CMK (cell line): Measurements from ENCODE around the gene AGBL1.

Experiments
- DNase-seq: peaks from one replicate; pipeline ENCODE4 v3.0.0-alpha.2; 2010; ENCODE audit warnings: low read depth

Gene AGBL1

DNA sequence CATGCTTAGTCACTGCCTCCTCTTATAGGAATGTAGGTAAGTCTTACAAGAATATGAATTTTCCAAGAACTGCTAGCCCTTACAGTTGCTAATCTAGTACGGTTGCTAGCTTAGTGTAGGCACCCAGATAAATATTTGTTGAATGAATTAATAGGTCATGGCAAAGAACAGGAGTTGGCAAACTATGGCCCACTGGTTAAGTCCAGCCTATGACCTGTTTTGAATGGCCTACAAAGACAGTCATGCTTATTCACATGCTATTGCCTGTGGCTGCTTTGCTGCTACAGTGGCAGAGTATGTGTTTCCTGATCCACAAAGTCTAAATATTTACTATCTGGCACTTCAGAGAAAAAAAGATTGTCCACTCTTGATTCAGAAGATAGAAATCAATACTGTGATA, 631.8 kb downstream of the AGBL1 start:
- no peak for DNase-seq

DNA sequence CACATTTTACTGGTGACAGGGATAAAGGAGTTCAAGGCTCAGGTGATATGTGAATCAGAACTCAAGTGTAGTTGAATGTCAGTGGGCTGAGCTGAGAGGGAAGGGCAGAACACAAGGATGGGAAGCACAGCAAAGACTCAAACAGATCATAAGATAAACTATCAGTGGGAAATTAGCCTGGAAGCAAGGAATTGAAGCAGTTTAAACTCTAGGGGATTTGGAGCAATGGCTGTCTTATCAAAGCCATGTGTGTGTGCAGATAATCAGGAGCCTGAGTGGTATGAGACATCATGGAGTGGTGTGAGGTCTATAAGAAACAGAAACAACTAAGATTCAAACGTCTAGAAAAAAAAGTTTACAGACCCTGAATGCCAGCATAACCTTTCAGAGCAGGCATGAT, 634.6 kb downstream of the AGBL1 start:
- DNase-seq: no peak

DNA sequence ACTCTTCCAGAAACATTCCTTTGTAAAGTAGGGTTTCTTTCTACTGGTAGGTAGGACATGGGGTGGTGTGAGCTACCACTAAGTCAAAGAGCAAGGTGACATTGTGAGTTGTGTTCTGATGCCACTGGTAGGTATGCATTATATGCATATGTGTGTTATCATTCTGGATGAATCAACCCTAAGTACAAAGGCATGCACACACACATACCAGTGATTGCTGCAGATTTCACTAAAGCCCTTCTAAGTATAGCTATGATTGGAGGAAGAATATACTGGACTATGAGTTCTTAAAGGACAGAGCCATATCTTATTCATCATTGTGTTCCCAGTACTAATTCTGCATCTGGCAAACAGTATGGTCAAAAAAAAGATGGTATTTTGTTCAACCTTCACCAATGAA, 646.0 kb downstream of the AGBL1 start:
- no peak for DNase-seq

DNA sequence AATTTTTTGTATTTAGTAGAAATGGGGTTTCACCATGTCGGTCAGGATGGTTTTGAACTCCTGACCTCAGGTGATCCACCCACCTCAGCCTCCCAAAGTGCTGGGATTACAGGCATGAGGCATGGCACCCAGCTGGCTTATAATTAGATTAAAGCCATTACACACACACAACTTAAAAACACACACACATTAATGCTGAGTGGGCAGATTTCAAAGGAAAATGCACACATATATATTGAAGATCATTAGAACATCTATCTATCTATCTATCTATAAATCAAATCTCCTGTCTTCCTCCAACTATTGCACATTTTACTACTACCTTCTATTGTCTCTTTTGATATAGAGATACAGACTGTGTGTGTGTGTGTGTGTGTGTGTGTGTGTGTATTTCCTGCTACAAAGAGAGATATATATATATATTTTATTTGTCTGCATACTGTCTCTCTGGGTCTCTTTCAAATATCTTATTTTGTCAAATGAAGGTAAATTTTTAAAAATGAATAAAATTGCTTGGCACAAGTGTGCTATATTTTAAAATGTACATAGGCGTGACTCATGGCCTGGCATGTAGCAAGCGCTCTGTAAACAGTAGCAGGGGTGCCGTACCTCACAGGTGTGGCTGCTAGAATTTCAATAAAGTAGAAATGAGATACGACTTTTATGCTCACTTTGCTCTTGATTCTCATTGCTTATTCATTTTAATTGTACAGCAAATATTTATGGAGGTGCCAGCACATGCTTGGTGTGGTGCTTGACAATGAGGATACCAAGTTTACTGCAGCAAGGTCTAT, 655.8 kb downstream of the AGBL1 start:
- no peak for DNase-seq

DNA sequence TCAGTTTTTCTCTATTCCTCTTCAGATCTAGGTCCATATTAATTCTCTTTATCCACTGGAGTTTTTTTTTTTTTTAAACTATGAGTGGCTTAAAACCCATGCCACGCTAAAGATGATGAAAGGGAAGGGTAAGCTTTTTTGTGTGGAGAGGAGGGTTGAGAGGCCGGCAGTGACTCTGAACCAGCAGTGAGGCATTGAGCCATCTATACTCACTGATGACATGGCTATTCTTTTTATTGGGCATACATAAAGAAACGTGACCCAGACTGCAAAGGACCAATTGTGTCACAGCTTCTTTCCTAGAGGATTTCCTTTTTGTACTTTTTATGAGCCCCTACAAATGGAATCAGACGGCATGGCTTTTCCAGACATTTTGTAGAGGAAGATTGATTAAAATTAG, 662.2 kb downstream of the AGBL1 start:
- no peak for DNase-seq

DNA sequence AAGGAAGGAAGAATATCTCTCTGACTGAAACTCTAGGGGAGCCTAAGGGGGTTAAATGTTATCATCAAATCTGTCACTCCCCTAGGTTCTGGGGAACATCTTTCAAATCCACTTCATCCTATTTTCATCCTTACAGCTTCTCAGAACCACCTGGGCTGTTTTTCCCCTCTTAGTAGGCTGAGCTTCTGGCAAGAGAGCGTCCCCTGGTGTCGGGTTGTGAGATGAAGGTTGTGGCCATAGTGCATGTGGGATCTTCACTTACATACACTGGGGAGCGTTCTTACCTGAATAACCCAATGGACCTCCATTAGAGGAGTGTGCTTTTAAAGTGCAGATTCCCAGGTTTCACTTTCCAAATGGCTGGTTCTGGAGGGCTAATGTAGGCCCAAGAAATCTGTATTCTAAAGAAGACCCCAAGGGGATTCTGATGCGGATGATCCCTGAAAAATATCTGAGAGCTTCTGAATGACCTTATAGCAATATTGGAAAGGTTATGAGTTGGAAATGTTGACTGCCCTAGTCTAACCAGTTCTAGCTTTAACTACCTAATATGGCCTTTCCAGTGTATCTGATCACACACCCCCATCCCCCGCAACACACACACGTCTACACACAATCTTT, 663.7 kb downstream of the AGBL1 start:
- no peak for DNase-seq

DNA sequence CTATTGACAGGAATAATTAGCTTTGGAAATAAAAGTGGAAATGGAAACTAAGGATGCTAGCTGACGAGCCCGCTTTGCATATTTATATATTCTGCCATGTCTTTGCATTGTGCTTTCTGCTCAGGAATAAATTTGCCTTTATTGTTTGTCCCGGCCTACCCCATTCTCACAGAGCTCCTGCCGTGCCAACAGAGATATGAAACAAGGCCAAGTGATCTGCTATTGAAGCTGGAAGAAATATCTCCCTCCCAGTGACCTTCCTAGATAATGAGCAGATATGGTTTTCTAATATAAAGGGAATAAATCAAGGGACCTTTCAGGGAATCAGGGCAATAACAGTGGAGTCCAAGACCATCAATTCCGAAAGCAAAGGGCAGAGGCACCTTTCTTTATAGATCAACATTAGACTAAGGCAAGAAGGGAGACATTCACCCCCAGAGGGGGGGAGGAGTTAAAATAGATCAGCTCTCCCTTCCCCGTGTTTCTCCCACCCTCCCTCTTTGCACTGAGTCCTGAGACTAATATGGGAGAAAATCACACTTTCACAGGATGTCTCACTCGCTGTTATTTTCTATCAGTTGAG, 664.6 kb downstream of the AGBL1 start:
- no peak for DNase-seq

DNA sequence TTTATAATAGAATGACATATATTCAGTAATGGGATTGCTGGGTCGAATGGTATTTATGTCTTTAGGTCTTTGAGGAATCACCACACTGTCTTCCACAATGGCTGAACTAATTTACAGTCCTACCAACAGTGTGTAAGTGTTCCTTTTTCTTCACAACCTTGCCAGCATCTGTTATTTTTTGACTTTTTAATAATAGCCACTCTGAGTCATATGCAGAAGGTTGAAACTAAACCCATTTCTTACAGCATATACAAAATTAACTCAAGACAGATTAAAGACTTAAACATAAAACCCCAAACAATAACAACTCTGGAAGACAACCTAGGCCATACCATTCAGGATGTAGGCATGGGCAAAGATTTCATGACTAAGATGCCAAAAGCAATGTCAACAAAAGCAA, 671.4 kb downstream of the AGBL1 start:
- no peak for DNase-seq

DNA sequence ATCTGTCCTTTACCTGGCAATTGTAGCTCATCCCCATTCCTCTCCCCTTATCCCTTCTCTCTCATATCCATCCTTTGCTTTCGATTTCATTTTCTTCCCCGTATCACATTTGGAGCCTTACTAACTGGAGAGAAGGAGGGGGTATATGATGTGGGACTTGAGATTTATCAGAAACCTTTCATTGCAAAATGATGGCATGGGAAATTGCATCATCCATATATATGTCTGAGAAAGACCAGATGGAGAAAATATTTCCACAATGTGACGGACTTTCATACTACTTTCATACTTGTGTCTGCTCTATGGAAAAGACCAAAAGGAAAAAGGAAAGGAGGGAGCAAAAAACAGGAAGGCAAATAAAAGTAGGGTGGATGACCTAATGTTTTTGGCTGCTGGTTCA, 675.2 kb downstream of the AGBL1 start:
- no peak for DNase-seq

DNA sequence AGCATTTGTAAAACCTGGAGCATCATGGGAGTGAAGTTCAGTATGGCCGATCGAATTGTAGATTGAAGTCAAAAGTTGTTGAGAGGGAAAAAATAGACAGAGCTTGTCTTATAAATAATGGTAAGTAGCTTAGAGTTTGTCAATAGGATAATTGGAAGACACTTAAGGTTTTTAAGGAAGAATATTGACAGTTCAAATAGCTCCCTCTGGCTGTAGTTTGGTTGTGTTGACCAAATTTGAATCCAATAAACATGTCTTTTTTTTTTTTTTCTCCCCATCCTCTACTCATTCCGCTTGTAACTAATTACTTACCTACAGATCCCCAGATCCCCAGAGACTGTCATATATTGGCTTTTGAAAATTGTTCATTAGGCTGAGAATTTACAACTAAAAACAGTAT, 677.0 kb downstream of the AGBL1 start:
- DNase-seq: no peak

DNA sequence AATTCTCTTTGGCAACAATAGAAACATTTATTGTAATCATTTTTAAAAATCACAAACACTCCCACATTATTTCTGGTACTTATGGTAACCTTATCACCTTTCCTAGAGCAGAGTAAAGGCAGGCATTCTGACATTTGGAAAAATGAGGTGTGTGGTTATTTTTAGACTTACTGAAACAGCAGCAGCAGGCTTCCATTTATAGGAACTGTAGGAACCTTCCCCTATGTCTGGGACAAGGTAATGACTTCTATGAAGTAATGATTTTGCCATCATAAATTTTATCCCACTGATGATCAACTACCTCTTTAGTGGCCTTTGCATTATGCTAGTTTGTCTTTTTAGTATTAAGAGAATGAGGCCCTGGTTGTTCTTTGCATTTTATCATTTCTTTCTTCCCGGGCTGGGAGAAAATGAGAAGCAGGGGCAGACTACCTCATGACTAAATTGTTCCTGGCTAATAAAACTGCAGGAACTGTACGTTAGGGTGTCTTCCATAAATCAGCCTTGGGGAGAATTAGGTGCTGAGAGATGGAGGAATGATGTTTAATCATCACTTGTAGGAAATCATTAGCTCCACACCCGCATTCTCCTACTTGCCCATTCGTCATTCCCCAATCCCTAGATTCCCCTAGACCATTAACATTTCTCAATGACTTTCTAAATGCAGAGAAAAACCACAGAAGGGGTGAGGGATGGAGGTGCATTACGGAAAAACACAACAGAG, 680.3 kb downstream of the AGBL1 start:
- no peak for DNase-seq

DNA sequence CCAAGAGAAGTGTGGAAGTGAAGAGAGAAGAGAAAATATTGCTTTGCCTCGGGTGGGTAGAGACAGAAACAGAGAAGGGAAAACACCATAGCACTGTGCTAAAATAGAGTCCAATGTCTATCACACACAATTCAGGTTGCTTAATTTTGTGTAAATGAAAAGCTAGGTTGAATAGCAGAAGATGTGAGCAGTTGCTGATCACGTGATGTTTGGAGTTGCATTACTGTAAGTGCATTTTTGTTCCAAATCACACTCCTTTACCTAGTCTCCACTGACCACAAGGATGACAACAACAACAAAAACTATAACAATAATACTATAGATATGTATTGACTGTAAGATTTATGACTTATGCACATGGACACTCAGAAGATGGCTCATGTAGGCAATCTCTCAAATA, 683.2 kb downstream of the AGBL1 start:
- no peak for DNase-seq

DNA sequence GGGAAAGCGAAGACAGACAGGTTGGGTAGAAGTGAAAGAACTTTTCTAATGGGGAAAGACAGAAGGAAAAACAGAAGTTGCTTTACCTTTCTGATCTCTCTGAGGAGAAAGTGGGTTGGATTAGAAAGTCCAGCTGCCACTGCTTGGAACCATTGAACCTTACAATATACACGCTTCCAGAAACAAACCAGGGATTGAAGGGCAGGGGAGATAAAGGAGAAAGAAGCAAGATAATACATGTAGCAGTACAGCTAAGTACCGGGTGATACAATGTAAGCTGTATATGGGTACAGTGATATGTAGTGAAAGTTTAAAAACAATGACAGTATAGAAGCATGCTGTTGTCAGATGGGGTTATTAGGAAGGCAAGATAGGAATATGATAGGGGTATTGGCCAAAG, 684.4 kb downstream of the AGBL1 start:
- DNase-seq: no peak

DNA sequence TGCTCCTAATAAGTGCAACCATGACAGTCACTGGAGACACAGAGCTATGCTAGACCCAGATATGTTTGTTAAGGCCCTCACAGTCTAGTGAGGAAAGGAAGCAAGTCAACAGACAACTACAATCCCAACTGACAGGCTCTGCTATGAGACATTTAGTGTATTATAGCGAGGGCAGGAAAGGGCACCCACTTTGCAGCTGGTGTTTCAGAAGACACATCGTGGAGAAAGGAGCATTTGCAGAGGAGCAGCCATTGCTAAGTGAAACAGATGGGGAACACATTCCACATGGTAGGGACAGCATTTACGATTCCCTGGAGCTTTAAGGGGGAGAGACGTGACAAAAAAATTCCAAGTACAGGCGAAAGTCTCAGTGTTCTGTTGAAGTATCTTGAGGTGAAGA, 685.6 kb downstream of the AGBL1 start:
- no peak for DNase-seq

DNA sequence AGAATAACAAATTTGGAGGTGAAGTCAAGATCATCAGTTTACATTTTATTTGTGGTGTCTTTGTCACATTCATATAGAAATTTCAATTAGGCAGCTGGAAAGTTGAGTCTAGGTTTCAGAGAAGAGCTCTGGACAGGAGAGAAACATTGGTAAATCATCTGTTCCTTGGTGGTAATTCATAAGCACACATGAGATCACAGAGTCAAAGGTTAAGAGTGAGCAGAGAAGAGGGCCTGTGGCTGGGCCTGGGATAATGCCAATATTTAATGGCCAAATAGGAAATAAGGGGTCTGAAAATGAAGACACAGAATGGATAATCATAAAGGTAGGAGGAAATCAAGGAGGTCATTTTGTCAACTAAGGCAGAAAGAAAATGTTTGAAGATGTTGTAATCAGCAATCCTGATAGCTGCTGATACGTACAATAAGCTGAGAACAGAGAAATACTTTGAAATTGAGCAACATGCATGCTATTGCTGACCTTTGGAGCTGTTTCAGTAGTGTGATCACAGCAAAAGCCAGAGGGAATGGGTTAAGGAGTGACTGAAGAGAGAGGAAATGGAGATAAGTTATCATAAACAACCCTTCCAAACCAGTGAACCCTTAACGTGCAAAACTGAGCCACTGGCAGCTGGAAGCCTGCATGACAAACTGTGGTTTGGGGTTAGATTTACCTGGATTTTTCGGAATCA, 692.8 kb downstream of the AGBL1 start:
- DNase-seq: no peak

DNA sequence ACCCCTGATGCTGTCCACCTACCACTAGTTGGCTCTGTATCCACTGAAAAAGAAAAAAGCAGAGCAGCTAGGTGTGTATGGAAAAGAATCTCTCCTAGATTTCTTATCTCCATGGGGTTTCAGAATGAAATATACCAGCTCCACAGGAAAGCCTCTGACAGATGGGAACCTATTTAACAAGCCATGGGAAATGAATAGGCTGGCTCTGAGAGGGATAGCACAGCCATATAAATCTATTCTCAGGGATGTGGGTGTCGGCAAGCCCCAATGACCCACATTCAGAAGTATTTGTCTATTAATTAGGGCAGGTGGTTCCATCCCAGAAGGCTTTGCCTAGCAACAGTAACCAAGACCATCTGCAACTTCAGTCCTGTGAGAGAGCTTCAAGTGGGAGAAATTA, 694.1 kb downstream of the AGBL1 start:
- no peak for DNase-seq

DNA sequence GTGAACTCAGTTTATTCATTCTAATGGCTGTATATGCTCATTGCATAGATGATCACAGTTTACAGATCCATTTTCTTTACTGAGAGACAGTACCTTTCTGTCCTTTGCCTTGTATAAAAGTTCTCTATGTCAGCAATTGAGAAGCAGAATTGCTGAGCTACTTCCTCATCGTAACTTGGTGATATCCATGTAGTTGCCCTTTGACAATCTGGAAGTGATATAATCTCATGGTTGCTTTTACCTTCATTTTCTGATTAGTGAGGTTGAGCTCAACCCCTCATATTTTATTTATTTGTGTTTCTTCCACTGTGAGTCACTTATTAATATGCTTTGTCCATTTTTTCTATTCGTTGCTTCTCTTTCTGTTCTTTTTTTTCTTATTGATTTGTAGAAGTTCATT, 696.5 kb downstream of the AGBL1 start:
- no peak for DNase-seq

DNA sequence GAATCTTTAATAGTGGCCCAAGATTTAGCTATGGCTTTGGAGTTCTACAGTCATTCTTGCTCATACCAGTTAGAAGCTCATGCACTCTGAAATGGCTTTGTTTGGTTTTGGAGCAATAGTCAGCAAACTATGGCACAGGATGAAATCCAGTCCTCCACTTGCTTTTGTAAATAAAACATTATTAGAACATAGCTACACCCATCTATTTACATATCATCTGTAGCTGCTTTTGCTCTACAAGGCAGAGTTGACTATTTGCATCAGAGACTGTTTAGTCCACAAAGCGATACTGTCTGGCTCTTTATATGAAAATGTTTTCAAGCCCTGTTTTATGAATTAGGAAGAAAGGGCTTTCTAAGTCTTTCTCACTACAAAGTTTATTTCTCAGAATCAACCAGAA, 716.9 kb downstream of the AGBL1 start:
- no peak for DNase-seq

DNA sequence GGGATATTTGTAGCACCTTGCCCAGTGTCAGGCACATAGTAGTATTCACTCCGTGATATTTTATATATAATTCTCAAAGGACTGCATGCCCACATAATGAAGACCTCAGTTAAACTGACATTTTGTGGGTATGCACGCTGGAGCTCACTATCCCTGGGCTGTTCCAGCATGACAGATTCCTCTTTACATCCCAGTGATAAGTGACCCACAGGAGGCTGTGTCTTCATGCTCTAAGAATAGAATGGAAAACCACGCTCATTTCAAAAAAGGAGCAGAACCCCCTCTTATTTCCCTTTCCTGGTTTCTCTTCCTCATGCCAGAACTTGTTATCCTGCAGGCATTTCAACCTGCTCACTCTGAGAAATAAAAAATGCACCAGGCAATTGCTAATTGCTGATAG, 717.5 kb downstream of the AGBL1 start:
- no peak for DNase-seq

DNA sequence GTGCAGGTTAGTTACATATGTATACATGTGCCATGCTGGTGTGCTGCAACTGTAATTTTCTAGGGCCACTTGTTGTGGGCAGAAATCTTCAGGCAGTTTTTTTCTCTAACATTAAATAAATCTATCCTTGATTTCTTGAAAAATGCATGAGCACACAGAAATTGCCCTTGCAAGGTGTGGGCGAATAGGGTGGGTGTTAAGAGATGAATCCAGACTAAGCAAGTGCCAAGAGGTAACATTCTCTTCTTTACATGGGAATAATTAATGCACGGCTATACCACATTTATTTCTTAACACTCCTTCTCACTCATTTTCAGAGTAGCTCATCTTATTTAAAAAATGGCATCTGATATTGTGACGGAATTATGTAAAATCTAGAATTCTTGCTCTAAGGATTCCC, 719.6 kb downstream of the AGBL1 start:
- DNase-seq: no peak

DNA sequence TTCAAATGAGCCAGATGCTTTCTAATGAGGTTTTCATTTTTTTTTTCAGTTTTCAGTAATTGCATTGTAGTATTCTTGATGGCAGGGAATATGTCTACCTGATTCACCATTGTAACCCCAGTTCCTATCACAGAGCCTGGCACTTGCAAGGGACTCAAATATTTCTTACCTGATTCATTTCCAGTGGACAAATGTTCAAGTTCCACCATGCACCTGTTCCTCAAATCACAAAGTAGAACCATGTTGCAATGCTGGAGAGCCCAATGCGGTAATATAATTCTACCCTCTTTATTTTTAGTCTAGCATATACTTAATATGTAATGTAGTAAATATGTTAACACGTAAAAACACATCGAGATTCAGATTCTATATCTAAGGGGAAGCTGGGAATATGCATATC, 722.6 kb downstream of the AGBL1 start:
- DNase-seq: no peak

DNA sequence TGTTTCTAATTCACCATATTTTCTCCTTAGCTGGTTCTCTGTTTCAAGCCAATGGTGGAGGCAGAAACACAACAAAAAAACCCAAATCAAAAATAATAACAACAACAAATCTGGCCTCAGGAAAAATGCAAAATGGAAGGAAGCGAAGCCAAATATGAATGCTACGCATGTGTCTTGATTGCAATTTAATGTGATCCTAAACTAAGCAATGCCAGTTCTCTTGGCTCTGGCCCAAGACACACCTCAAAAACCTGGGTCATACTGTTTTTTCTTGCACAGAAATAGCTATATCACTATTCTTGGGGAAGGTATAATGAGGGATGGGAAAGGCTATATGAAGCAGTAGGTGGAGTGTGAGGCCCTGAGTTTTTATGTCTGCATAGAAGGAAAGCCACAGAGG, 724.7 kb downstream of the AGBL1 start:
- DNase-seq: no peak
